ENCODE results near the gene DYNC1I1. TPM values are rescaled to one million over a fixed set of nuclear protein-coding genes. Genes with fewer than 3 reads are reported as not detected.

The DYNC1I1 gene
- total and polyA plus RNA-seq, 2 donors (not counting 1 experiment from before 2014, with no cell fraction given), result 0.17 to 0.30 TPM

DNA sequence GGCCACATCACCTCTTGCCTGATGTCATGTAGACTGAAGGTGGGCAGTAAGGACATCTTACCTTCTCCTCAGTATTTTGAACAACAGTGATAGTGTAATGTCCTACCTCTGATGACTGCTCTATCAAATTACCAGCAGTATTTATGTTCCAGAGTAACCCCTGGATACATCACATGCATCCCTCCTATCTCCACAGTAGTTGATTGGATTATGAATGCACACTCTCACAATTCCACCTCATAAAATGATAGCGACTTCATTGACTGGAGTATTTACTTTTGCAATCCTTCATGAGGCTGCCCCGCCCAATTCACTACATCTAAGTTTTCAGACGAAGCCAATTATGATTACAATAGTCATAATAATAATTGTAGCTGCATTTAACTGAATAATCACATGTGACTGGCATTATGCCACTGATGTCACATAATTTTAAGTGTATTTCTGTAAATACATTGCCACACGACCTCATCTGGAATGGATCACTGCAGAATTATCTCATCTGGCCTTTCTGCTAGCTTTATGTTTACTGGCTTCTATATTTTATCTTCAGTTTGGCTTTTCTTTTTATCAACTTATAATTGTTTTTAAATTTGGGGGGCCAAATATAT lies 280.6 kb downstream of the DYNC1I1 start:
- Histone ChIP-seq H3K27me3 (ENCODE audit: control insufficient read depth, insufficient read depth, low read length) (no peaks in the 10 kb centered on the region), H4K20me1 (ENCODE audit: control insufficient read depth, extremely low read depth, insufficient read depth, low read length) (no peaks in the 10 kb centered on the region), H3K4me1 (ENCODE audit: control insufficient read depth, extremely low read depth, insufficient read depth, low read length) (no peaks in the 10 kb centered on the region), H3K4me2 (ENCODE audit: extremely low read depth, insufficient read depth, low read length) (no peak overlapping the region), H3K9me3 (ENCODE audit: control insufficient read depth, insufficient read depth, low read depth, low read length) (no peaks in the 10 kb centered on the region), H3K4me3 (replicated peaks in 1 of 4; ENCODE audit: control extremely low read depth in 1 of 4, insufficient read depth in 1 of 4, low read depth in 3 of 4, low read length in 4 of 4) (no peak overlapping the region), H3K27ac (ENCODE audit: insufficient read depth, low read length) (no peak overlapping the region), H3K36me3 (ENCODE audit: control insufficient read depth, insufficient read depth, low read length) (no peaks in the 10 kb centered on the region), H3K79me2 (ENCODE audit: control insufficient read depth, insufficient read depth, low read length) (no peaks in the 10 kb centered on the region), H2AFZ (ENCODE audit: low read length) (no peak overlapping the region), H3K9ac (ENCODE audit: insufficient read depth, low read length) (no peak overlapping the region)
- no peak for DNase-seq (ENCODE audit: low read depth in 2 of 2)
- no peak for TF ChIP-seq EZH2 (IDR thresholded peaks at IDR 0.05; ENCODE audit: low read length, missing control alignments)
- TF ChIP-seq, protein P1, sequence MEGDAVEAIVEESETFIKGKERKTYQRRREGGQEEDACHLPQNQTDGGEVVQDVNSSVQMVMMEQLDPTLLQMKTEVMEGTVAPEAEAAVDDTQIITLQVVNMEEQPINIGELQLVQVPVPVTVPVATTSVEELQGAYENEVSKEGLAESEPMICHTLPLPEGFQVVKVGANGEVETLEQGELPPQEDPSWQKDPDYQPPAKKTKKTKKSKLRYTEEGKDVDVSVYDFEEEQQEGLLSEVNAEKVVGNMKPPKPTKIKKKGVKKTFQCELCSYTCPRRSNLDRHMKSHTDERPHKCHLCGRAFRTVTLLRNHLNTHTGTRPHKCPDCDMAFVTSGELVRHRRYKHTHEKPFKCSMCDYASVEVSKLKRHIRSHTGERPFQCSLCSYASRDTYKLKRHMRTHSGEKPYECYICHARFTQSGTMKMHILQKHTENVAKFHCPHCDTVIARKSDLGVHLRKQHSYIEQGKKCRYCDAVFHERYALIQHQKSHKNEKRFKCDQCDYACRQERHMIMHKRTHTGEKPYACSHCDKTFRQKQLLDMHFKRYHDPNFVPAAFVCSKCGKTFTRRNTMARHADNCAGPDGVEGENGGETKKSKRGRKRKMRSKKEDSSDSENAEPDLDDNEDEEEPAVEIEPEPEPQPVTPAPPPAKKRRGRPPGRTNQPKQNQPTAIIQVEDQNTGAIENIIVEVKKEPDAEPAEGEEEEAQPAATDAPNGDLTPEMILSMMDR (conservative IDR thresholded peaks at IDR 0.05 in 1 of 2, IDR thresholded peaks at IDR 0.05 in 1 of 2; ENCODE audit: low read depth in 1 of 2, low read length in 2 of 2), result no peak

DNA sequence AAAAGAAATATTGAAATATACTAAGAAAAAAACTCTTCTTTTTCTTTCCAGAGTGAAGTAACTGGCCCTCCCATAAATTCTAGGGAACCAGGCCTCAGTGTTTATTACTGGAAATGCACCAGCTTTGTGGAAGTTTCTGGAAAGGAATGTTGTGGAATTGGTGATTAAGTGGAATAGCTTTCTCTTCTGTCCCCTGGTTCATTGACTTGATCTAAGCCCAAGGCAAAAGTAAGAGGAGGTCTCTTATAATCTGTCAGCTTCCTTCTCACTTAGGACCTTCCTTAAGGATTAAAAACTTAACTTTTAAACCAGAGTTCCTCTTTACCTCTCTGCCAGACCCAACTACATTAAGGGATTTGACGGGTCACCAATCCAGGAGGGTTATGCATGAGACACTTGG lies 283.4 kb downstream of the DYNC1I1 start:
- Histone ChIP-seq H3K9me3 (ENCODE audit: control insufficient read depth, insufficient read depth, low read depth, low read length) (no peaks in the 10 kb centered on the region), H3K4me3 (replicated peaks in 1 of 4; ENCODE audit: control extremely low read depth in 1 of 4, insufficient read depth in 1 of 4, low read depth in 3 of 4, low read length in 4 of 4) (no peak overlapping the region), H4K20me1 (ENCODE audit: control insufficient read depth, extremely low read depth, insufficient read depth, low read length) (no peaks in the 10 kb centered on the region), H3K79me2 (ENCODE audit: control insufficient read depth, insufficient read depth, low read length) (no peaks in the 10 kb centered on the region), H3K36me3 (ENCODE audit: control insufficient read depth, insufficient read depth, low read length) (no peaks in the 10 kb centered on the region), H3K27ac (ENCODE audit: insufficient read depth, low read length) (no peak overlapping the region), H3K9ac (ENCODE audit: insufficient read depth, low read length) (no peak overlapping the region), H3K4me1 (ENCODE audit: control insufficient read depth, extremely low read depth, insufficient read depth, low read length) (no peaks in the 10 kb centered on the region), H3K4me2 (ENCODE audit: extremely low read depth, insufficient read depth, low read length) (no peak overlapping the region), H2AFZ (ENCODE audit: low read length) (no peak overlapping the region), H3K27me3 (ENCODE audit: control insufficient read depth, insufficient read depth, low read length) (no peaks in the 10 kb centered on the region)
- no peak for DNase-seq (ENCODE audit: low read depth in 2 of 2)
- TF ChIP-seq EZH2 (IDR thresholded peaks at IDR 0.05; ENCODE audit: low read length, missing control alignments), result no peak
- TF ChIP-seq, protein P1 (conservative IDR thresholded peaks at IDR 0.05 in 1 of 2, IDR thresholded peaks at IDR 0.05 in 1 of 2; ENCODE audit: low read depth in 1 of 2, low read length in 2 of 2), result no peak

DNA sequence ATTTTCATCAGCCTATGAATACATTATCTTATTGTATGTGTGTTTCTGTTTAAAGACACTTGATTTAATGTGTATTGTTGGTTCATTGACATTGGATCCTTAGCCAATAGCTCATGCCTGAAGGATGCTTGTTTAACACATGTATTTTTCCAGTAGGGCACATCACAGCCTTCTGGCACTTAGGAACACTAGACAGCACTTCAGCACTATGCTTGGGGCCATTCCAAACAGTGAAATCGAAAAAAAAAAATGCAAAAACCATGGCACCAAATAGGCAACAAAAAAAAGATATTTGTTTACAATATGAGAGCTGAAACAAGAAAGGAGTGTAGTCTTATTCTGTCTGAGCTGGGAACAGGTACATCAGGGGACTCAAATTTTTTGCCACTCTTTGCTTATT lies 286.7 kb downstream of the DYNC1I1 start:
- H3K4me3 ChIP-seq (replicated peaks in 1 of 4; ENCODE audit: control extremely low read depth in 1 of 4, insufficient read depth in 1 of 4, low read depth in 3 of 4, low read length in 4 of 4), result no peak overlapping the region
- no peak overlapping the region for H3K27ac ChIP-seq (ENCODE audit: insufficient read depth, low read length)
- no peak for TF ChIP-seq EZH2 (IDR thresholded peaks at IDR 0.05; ENCODE audit: low read length, missing control alignments)
- TF ChIP-seq, protein P1 (conservative IDR thresholded peaks at IDR 0.05 in 1 of 2, IDR thresholded peaks at IDR 0.05 in 1 of 2; ENCODE audit: low read depth in 1 of 2, low read length in 2 of 2), result no peak
- no peaks in the 10 kb centered on the region for H3K27me3 ChIP-seq (ENCODE audit: control insufficient read depth, insufficient read depth, low read length)
- no peaks in the 10 kb centered on the region for H3K9me3 ChIP-seq (ENCODE audit: control insufficient read depth, insufficient read depth, low read depth, low read length)
- no peak overlapping the region for H3K4me2 ChIP-seq (ENCODE audit: extremely low read depth, insufficient read depth, low read length)
- H4K20me1 ChIP-seq (ENCODE audit: control insufficient read depth, extremely low read depth, insufficient read depth, low read length), result no peaks in the 10 kb centered on the region
- no peaks in the 10 kb centered on the region for H3K36me3 ChIP-seq (ENCODE audit: control insufficient read depth, insufficient read depth, low read length)
- no peaks in the 10 kb centered on the region for H3K79me2 ChIP-seq (ENCODE audit: control insufficient read depth, insufficient read depth, low read length)
- DNase-seq (ENCODE audit: low read depth in 2 of 2), result no peak
- no peak overlapping the region for H3K9ac ChIP-seq (ENCODE audit: insufficient read depth, low read length)
- H2AFZ ChIP-seq (ENCODE audit: low read length), result no peak overlapping the region
- no peaks in the 10 kb centered on the region for H3K4me1 ChIP-seq (ENCODE audit: control insufficient read depth, extremely low read depth, insufficient read depth, low read length)

All from fibroblast of lung (primary cell).